Mesothelial cell of epicardium (in vitro differentiated cells): ENCODE measurements around the gene USP21. TPM values are rescaled to one million over a fixed set of nuclear protein-coding genes. Genes with fewer than 3 reads are reported as not detected.
A peak's percentile ranks its signal among the peaks of the same experiment; 100 is the strongest.

ENCODE experiments used
- DNase-seq, 2 experiments: peaks; one replicate each; pipeline ENCODE4 v3.0.0; 2021; ENCODE audit warnings: low spot score in 2 of 2; ENCODE audit not compliant: unreplicated experiment in 2 of 2
- H3K27ac Mint-ChIP-seq: 2 replicates; pipeline ENCODE4 v1.8.0; 2021; ENCODE audit warnings: mixed read lengths
- H3K27me3 Mint-ChIP-seq: 2 replicates; pipeline ENCODE4 v1.8.0; 2021; ENCODE audit warnings: low read depth, mixed read lengths
- H3K36me3 Mint-ChIP-seq: 2 replicates; pipeline ENCODE4 v1.8.0; 2021; ENCODE audit warnings: mixed read lengths
- H3K4me1 Mint-ChIP-seq: 2 replicates; pipeline ENCODE4 v1.8.0; 2021; ENCODE audit warnings: mixed read lengths
- H3K4me3 Mint-ChIP-seq: 2 replicates; pipeline ENCODE4 v1.8.0; 2021; ENCODE audit warnings: mild to moderate bottlenecking, moderate library complexity, mixed read lengths
- H3K9me3 Mint-ChIP-seq: 2 replicates; pipeline ENCODE4 v1.8.0; 2021; ENCODE audit warnings: mixed read lengths
- CTCF ChIP-seq: fragments of 200-600 bp; sonication (generic); IDR thresholded peaks from one replicate; pipeline ENCODE4 v1.5.0; 2021; ENCODE audit warnings: antibody characterized with exemption; ENCODE audit not compliant: unreplicated experiment
- total RNA-seq: library from RNA; stranded (reverse); gene quantifications from 3 replicates; pipeline ENCODE4 v1.2.1, GENCODE V29; 2021

Gene USP21
- 42.6 to 48.4 TPM (median 47.4 TPM) in 3 replicates for total RNA-seq

GRCh38 chr1:161159087-161159912, at the start of gene USP21:
USP21 (plus strand) TSS chr1:161159500; CDS start chr1:161160641, 1,141 bp downstream.
- DNase-seq: peak; percentile 88 to 96
- peak within 1 kb of the TSS; percentile 87 for H3K4me3 Mint-ChIP-seq
- H3K36me3 Mint-ChIP-seq: peaks cover 38% of the 10 kb centered on the region
- peak within 1 kb of the TSS; percentile 89 for H3K27ac Mint-ChIP-seq
- no peaks in the 10 kb centered on the region for H3K27me3 Mint-ChIP-seq
- peaks cover 33% of the 10 kb centered on the region for H3K4me1 Mint-ChIP-seq
- H3K9me3 Mint-ChIP-seq: no peaks in the 10 kb centered on the region
- no peak for TF ChIP-seq CTCF

- H3K27me3 Mint-ChIP-seq: no peaks in the 10 kb centered on the region
- H3K4me1 Mint-ChIP-seq: no peaks in the 10 kb centered on the region
- H3K4me3 Mint-ChIP-seq: no peak overlapping the region
- H3K9me3 Mint-ChIP-seq: no peaks in the 10 kb centered on the region
- no peak for DNase-seq
- no peak for TF ChIP-seq CTCF
- H3K27ac Mint-ChIP-seq: no peak overlapping the region
- peaks cover 2% of the 10 kb centered on the region for H3K36me3 Mint-ChIP-seq
These were observed 48.2 kb upstream of the USP21 start for GRCh38 chr1:161111117-161111516.

- TF ChIP-seq CTCF: no peak
- Mint-ChIP-seq H3K36me3 (peaks cover under 1% of the 10 kb centered on the region), H3K27ac (no peak overlapping the region), H3K4me3 (no peak overlapping the region), H3K9me3 (no peaks in the 10 kb centered on the region), H3K27me3 (no peaks in the 10 kb centered on the region), H3K4me1 (no peaks in the 10 kb centered on the region)
- no peak for DNase-seq
These were observed 47.8 kb upstream of the USP21 start for GRCh38 chr1:161111527-161111926.

GRCh38 chr1:161113915-161114314, 45.4 kb upstream of the USP21 start:
- Mint-ChIP-seq H3K27me3 (no peaks in the 10 kb centered on the region), H3K27ac (no peak overlapping the region), H3K4me3 (no peak overlapping the region), H3K36me3 (no peaks in the 10 kb centered on the region), H3K4me1 (peaks cover 11% of the 10 kb centered on the region), H3K9me3 (no peaks in the 10 kb centered on the region)
- TF ChIP-seq CTCF: no peak
- no peak for DNase-seq

- H3K27ac Mint-ChIP-seq: no peak overlapping the region
- H3K9me3 Mint-ChIP-seq: no peaks in the 10 kb centered on the region
- no peaks in the 10 kb centered on the region for H3K27me3 Mint-ChIP-seq
- TF ChIP-seq CTCF: no peak
- no peaks in the 10 kb centered on the region for H3K36me3 Mint-ChIP-seq
- H3K4me3 Mint-ChIP-seq: no peak overlapping the region
- DNase-seq: no peak
- peaks cover 17% of the 10 kb centered on the region for H3K4me1 Mint-ChIP-seq
These were observed 44.7 kb upstream of the USP21 start for GRCh38 chr1:161114556-161114955.
